ENCODE data around the gene RHCG. TPM values are rescaled to one million over a fixed set of nuclear protein-coding genes. Genes with fewer than 3 reads are reported as not detected.

RHCG gene
- total RNA-seq, 2 donors from 2014 or later: not detected

DNA sequence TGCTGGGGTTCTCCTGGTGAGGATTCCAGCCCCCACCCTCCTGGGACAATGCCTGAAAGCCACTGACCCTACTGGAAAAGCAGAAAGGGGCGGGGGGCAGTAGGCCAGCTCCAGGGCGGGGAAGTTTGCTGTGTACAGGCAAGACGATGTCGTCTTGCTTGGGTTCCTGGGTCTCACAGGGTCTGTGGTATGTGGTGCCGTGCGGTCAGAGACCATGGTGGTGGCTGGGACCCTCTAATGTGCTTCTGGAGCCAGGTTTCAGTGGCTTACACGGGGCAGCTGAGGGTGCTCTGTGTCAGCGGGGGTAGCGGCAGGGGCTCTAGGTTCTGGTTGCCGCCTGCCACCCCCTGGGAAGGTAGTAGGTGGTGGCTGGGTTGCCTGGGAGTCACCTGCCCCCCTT, 54.2 kb downstream of the RHCG start:
- Mint-ChIP-seq H3K27me3 (ENCODE audit: insufficient read depth) (peaks cover 38% of the 10 kb centered on the region), H3K36me3 (ENCODE audit: low read depth) (no peaks in the 10 kb centered on the region), H3K4me3 (no peak overlapping the region), H3K9me3 (no peaks in the 10 kb centered on the region), H3K4me1 (peaks cover 10% of the 10 kb centered on the region), H3K27ac (no peak overlapping the region)
- DNase-seq: no peak
- Histone ChIP-seq H3K9me3 (ENCODE audit: control insufficient read depth, low read length) (no peaks in the 10 kb centered on the region), H3K4me1 (ENCODE audit: control insufficient read depth, insufficient read depth, low read length) (no peaks in the 10 kb centered on the region), H3K9ac (ENCODE audit: extremely low read depth, low read length, poor library complexity, severe bottlenecking) (no peak overlapping the region), H3K27me3 (ENCODE audit: control insufficient read depth, insufficient read depth, low read length, poor library complexity, severe bottlenecking) (peaks cover 30% of the 10 kb centered on the region), H3K27ac (ENCODE audit: low read depth, low read length) (no peak overlapping the region), H3K4me3 (ENCODE audit: low read length) (no peak overlapping the region), H3K36me3 (ENCODE audit: control insufficient read depth, insufficient read depth, low read length) (no peaks in the 10 kb centered on the region)
- TF ChIP-seq, protein P1, sequence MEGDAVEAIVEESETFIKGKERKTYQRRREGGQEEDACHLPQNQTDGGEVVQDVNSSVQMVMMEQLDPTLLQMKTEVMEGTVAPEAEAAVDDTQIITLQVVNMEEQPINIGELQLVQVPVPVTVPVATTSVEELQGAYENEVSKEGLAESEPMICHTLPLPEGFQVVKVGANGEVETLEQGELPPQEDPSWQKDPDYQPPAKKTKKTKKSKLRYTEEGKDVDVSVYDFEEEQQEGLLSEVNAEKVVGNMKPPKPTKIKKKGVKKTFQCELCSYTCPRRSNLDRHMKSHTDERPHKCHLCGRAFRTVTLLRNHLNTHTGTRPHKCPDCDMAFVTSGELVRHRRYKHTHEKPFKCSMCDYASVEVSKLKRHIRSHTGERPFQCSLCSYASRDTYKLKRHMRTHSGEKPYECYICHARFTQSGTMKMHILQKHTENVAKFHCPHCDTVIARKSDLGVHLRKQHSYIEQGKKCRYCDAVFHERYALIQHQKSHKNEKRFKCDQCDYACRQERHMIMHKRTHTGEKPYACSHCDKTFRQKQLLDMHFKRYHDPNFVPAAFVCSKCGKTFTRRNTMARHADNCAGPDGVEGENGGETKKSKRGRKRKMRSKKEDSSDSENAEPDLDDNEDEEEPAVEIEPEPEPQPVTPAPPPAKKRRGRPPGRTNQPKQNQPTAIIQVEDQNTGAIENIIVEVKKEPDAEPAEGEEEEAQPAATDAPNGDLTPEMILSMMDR (conservative IDR thresholded peaks at IDR 0.05): no peak
- 92 to 100% methylated on average over 5 to 10 of the region's 10 CpGs for WGBS, 2 experiments (ENCODE audit: insufficient coverage in 1 of 2, insufficient read length in 1 of 2)

DNA sequence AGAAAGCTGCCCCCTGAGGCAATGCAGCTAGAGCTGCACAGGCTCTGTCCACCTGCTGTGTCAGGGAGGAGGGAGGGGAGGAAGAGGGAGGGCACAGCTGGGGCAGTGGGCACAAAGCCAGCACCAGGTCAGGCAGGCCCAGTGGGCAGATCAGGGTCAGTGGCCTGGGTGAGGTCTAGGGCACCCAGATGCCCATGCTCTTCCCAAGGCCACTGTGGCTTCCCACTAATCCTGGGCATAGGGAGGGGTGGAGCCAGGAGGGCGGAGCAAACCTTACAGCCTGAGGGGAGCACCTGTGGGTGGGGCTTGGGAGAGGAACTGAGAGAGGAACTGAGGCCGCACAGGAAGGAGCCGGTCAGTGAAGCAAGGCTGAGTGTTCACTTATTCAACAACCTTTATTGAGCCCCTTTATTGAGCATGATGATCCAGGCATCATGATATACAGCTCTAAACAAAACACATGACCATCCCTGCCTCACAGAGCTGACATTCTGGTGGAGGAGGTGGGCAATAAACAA, 55.0 kb downstream of the RHCG start:
- Histone ChIP-seq H3K4me1 (ENCODE audit: control insufficient read depth, insufficient read depth, low read length) (no peaks in the 10 kb centered on the region), H3K9me3 (ENCODE audit: control insufficient read depth, low read length) (no peaks in the 10 kb centered on the region), H3K36me3 (ENCODE audit: control insufficient read depth, insufficient read depth, low read length) (no peaks in the 10 kb centered on the region), H3K27me3 (ENCODE audit: control insufficient read depth, insufficient read depth, low read length, poor library complexity, severe bottlenecking) (peaks cover 38% of the 10 kb centered on the region), H3K27ac (ENCODE audit: low read depth, low read length) (no peak overlapping the region), H3K4me3 (ENCODE audit: low read length) (no peak overlapping the region), H3K9ac (ENCODE audit: extremely low read depth, low read length, poor library complexity, severe bottlenecking) (no peak overlapping the region)
- Mint-ChIP-seq H3K9me3 (no peaks in the 10 kb centered on the region), H3K4me3 (no peak overlapping the region), H3K27me3 (ENCODE audit: insufficient read depth) (peaks cover 44% of the 10 kb centered on the region), H3K4me1 (peaks cover 10% of the 10 kb centered on the region), H3K27ac (no peak overlapping the region), H3K36me3 (ENCODE audit: low read depth) (no peaks in the 10 kb centered on the region)
- TF ChIP-seq, protein P1 (conservative IDR thresholded peaks at IDR 0.05): no peak
- DNase-seq: no peak
- WGBS, 2 experiments (ENCODE audit: insufficient coverage in 1 of 2, insufficient read length in 1 of 2): 71 to 83% methylated on average over 1 to 3 of the region's 3 CpGs

- Histone ChIP-seq H3K27me3 (ENCODE audit: control insufficient read depth, insufficient read depth, low read length, poor library complexity, severe bottlenecking) (peaks cover 35% of the 10 kb centered on the region), H3K4me3 (ENCODE audit: low read length) (no peak overlapping the region), H3K9me3 (ENCODE audit: control insufficient read depth, low read length) (no peaks in the 10 kb centered on the region), H3K9ac (ENCODE audit: extremely low read depth, low read length, poor library complexity, severe bottlenecking) (no peak overlapping the region), H3K36me3 (ENCODE audit: control insufficient read depth, insufficient read depth, low read length) (no peaks in the 10 kb centered on the region), H3K4me1 (ENCODE audit: control insufficient read depth, insufficient read depth, low read length) (no peaks in the 10 kb centered on the region), H3K27ac (ENCODE audit: low read depth, low read length) (no peak overlapping the region)
- H3K27me3 Mint-ChIP-seq (ENCODE audit: insufficient read depth): peaks cover 39% of the 10 kb centered on the region
- no peak overlapping the region for H3K4me3 Mint-ChIP-seq
- no peaks in the 10 kb centered on the region for H3K36me3 Mint-ChIP-seq (ENCODE audit: low read depth)
- DNase-seq: no peak
- WGBS, 2 experiments (ENCODE audit: insufficient coverage in 1 of 2, insufficient read length in 1 of 2): 86 to 90% methylated on average over 9 of the region's 9 CpGs
- H3K9me3 Mint-ChIP-seq: no peaks in the 10 kb centered on the region
- peaks cover 9% of the 10 kb centered on the region for H3K4me1 Mint-ChIP-seq
- no peak overlapping the region for H3K27ac Mint-ChIP-seq
- TF ChIP-seq, protein P1 (conservative IDR thresholded peaks at IDR 0.05): no peak
Measured at GRCh38 chr15:89439764-89440163, 56.6 kb downstream of the RHCG start.

Measured in endodermal cell (in vitro differentiated cells).